NCI-H510A (cell line): Measurements from ENCODE around the gene LRP4.
A peak's percentile ranks its signal among the peaks of the same experiment; 100 is the strongest.
"Not testable (repeated sequence)": the region's sequence is repeated elsewhere in the genome, so short reads cannot be mapped to it uniquely, and the experiment has no call there.

Experiments
- DNase-seq: peaks from one replicate; lab custom pipeline; 2025; lab: John Stamatoyannopoulos, UW

Gene LRP4

GRCh38 chr11:46918083-46918787 is at the start of gene LRP4:
Gene LRP4 (minus strand): TSS chr11:46918550. CDS start chr11:46918379, 171 bp downstream.
- DNase-seq = no peak

- DNase-seq = no peak
Measured at GRCh38 chr11:46967962-46968361, 49.6 kb upstream of the LRP4 start.

GRCh38 chr11:46966773-46967172 is 48.4 kb upstream of the LRP4 start:
- DNase-seq = no peak

DNA sequence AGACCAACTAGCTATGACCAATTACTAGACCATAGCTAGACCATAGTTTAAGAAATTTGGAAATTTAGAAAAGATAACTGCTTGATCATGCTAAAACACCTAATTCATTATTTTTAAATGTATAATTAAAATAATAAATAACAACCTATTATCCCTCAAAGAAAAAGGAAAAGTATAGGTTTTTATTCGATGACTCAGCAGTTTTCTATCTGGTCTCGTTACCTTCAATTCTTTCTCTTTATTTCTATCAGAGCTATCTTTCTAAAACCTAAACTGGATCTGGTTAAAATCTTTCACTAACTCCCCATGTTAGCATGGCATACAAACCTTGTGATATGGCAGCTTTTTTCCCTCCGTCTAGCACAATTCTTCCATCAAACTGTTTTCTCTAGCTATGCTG is 45.5 kb upstream of the LRP4 start:
- DNase-seq = no peak

DNA sequence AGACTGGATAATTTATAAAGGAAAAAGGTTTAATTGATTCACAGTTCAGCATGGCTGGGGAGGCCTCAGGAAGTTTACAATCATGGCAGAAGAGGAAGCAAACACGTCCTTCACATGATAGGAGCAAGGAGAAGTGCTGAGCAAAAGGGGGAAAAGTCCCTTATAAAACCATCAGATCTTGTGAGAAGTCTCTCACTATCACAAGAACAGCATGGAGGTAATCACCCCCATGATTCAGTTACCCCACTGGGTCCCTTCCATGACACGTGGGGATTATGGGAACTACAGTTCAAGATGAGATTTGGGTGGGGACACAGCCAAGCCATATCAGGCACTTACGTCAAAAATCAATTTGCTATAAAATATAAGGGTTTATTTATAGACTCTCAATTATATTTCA is 43.5 kb upstream of the LRP4 start:
- DNase-seq = not testable (repeated sequence)

DNA sequence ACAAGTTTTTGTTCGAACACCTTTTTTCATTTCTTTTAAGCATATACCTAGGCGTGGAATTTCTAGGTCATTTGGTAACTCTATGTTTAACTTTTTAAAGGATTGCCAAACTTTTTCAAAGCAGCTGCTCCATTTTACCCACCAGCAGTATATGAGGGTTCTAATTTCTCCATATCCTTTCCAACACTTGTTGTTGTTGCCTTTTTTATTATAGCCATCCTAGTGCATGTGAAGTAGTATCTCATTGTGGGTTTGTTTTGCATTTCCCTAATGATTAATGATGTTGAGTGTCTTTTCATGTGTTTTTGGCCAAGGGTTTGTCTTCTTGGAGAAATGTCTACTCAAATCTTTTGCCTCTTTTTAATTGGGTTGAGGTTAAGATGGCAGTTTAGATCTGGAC is 42.7 kb upstream of the LRP4 start:
- DNase-seq = no peak

DNA sequence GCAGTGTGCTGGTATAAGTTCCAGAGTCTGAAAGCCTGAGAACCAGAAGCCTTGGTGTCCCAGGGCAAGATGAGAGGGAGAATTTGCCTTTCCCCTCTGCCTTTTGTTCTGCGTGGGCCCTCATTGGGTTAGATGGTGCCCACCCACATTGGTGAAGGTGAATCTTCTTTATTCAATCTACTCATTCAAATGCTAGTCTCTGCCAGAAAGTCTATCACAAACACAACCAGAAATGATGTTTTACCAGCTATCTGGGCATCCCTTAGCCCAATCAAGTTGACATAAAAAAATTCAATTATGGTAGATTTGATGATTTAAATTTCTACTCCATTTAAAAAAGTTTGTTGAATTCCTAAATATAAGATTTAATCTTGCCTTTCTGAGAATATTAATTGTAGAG is 40.4 kb upstream of the LRP4 start:
- DNase-seq = no peak

DNA sequence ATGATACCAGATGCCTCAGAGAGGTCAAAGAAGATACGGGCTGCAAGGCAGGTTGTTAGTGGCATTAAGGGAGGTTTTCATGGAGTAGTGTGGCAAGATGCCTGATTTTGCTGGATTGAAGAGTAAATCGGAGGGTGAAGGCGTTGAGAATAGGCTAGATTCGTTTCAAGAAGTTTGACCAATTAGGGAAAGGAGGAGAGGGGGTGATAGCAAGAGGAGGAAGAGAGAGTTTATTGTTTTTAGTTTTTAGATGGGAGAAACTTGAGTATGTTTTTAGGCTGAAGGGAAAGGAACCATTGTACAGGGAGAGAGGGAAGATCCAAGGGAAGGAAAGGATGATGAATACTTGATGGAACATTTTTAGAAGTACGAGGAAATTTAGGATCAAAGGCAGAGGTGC is 34.7 kb upstream of the LRP4 start:
- no peak for DNase-seq

- no peak for DNase-seq
Measured at GRCh38 chr11:46952553-46952952, 34.2 kb upstream of the LRP4 start.

DNA sequence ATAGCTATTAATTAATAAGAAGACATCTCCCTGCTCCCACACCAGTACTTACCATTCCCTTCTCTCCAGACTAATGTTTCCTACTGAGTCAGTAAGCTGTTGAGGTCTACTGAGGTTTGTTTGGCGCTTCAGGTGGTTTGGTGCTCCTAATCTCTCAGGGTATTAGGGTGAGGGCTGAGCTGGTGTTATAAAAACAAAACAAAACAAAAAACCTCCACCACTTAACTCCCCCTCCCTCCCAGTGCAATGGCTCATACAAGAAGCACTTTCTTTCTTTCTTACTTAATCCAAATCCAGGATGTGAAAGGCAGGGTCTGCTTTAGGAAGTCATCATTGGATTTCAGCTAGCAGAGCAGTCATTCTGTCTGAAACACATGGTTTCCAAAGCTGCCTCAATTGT is 33.5 kb upstream of the LRP4 start:
- DNase-seq = no peak

DNA sequence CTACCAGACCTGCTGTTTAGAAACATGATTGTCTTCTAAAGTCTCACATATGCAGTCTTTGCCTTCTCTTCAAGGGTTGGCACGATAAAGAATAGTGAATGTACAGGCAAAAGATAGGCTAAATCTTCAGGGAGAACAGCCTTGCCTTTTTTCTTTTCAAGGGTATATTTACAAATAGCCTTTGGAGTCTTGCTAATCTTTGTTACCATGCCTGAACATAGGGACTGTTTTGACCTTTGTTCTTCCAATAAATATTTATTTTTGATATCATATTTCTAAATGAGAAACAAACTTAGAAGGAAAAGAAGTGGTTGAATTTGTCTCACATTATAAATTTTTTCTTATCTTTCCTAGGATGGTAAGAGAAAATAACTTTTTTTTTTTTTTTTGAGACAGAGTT is 30.9 kb upstream of the LRP4 start:
- DNase-seq = no peak

DNA sequence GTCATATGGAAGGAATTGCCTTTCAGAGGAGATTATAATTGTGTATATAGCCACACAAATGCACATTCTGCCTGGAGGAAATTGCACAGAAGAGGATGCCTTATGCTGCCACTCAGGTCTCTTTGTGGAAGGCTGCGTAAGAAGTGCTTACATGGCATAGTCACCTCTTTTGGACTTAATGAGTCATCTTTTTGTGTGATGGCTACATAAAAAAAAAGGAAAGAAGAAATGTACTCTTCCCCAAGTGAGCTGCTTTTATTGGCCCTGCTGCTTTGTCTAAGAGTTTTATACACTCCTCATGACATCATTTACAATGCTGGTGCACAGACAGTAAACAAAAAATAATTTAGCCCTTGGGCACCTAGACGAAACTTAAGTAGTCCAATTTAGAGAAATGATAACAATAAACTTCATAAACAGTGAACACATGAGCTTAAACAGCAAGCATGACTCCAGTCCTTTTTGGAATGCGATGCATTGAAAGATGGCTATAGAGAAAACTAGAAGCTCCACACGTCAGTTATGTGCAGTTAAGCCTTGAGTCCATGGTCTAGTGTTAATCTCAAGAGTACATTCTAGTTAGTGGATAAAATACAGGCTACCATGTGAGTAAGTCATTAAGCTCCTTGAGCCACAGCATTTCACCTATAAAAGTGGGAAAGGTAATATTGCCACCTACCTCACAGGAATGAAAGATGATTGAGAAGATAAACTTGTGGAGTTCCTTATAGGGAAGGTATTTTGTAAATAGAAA is 30.2 kb upstream of the LRP4 start:
- DNase-seq = no peak

GRCh38 chr11:46947399-46948077 is 29.2 kb upstream of the LRP4 start:
- no peak for DNase-seq

- DNase-seq = no peak
Measured at GRCh38 chr11:46944356-46945075, 26.2 kb upstream of the LRP4 start.

DNA sequence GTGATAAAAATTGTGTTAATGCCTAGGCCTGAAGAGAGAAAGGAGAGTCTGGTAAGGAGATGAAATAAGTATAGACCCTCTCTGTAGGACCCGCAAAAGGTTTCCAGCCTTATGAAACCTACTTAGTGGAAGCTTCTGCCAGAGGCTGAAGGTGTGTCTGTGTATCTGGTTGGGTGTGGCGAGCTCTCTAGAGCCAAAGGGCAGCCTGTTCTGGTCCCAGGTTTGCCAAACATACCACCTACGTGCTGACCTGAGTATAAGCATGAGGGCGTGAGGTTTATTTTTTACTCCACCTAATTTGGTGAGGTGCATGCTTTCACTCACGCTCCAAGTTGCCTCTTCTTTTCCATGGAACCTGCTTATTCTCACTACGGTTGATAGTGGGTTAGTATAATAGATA is 23.8 kb upstream of the LRP4 start:
- DNase-seq = no peak

- peak; percentile 38 for DNase-seq
Measured at GRCh38 chr11:46936138-46937110, 18.1 kb upstream of the LRP4 start, which contains the start of gene CSTPP1. Gene CSTPP1 (plus strand): TSS chr11:46936761. CDS start chr11:46936806, 45 bp downstream.

DNA sequence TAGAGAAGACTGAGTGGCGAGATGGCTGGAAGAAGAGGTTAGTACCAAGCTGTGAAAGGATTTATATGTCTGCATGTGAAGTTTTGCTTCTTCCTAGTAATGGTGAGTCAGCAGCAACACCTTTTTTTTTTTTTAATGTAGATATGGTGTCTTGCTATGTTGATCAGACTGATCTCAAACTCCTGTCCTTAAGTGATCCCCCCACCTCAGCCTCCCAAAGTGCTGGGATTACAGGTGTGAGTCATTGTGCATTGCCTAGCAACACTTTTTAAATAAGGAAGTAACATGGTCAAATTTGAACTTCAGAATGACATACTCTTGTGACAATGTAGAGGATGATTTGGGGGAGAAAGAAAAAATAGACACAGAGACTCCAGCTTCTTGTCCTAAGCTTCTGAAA is 11.7 kb upstream of the LRP4 start:
- DNase-seq = no peak

- not testable (repeated sequence) for DNase-seq
Measured at GRCh38 chr11:46928701-46929100, 10.4 kb upstream of the LRP4 start.

GRCh38 chr11:46927928-46928327 is 9.6 kb upstream of the LRP4 start:
- DNase-seq = not testable (repeated sequence)

DNA sequence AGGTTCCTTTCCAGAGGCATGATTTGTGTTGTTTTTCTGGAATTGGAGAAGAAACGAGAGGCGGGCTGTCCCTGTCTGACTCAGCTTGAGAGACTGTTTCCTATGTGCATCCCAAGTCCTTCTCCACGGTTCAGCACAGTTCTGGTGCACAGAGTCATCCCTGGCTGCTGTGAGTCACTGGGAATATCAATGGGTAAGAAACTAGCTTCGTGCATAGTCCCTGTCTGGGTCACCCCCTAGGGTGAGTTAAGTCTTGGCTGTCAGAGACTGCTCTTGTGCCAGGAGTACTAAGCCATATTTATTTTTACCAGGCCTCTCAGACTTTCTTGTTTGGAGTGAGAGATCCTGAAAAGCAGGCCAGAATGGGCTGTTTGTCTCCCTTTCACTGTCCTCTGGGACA is 2.4 kb upstream of the LRP4 start:
- no peak for DNase-seq
